GM18526 (cell line): Measurements from ENCODE around the gene NEK9.

Experiments used
- POLR2A ChIP-seq: IDR thresholded peaks from 3 replicates; pipeline ENCODE4 v1.6.1; 2011; ENCODE audit not compliant: insufficient read length; ENCODE audit errors: extremely low read depth

NEK9 gene

GRCh38 chr14:75092698-75093097 lies 34.1 kb downstream of the NEK9 start:
- TF ChIP-seq POLR2A: no peak

DNA sequence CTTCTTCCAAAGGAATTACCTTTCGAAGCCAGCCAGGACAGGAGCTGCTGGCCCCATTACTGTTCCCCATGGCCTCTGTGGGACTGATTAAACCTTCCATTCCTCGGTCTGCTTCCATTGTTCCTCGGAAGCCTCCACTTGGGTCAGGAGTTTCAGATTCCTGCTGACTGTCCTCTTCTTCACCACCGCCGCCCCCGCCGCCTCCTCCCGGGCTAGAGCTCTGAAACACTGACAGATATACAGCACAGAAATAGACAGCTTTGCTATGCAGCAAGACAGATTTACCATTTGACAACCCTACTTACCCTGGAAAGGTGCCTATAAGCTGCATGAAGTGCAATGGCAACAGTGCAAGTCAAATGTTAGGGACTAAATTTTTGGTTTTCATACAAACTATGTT lies 35.6 kb downstream of the NEK9 start:
- no peak for TF ChIP-seq POLR2A

GRCh38 chr14:75090353-75090752 lies 36.5 kb downstream of the NEK9 start:
- no peak for TF ChIP-seq POLR2A

- no peak for TF ChIP-seq POLR2A
Measured at GRCh38 chr14:75088566-75089373, 38.1 kb downstream of the NEK9 start.

DNA sequence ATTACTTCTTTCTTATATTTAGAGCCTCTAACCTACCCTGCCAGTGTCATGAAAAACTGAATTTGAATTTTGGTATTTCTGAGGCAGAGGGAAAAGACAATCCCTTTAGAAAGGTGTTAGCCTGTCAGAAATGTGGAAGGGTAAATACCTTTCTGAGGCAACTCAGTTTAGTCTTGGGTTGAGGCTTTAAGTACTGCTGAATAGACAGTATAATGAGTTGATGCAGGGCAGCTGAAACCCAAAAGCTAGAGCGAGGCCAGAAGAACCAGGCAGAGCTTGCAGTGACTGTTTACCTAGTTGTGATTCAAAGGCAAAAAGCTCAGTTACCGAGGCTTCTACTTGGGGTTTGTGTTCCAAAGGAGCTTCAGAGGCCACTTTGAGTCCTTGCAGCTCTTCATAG lies 38.7 kb downstream of the NEK9 start:
- no peak for TF ChIP-seq POLR2A

DNA sequence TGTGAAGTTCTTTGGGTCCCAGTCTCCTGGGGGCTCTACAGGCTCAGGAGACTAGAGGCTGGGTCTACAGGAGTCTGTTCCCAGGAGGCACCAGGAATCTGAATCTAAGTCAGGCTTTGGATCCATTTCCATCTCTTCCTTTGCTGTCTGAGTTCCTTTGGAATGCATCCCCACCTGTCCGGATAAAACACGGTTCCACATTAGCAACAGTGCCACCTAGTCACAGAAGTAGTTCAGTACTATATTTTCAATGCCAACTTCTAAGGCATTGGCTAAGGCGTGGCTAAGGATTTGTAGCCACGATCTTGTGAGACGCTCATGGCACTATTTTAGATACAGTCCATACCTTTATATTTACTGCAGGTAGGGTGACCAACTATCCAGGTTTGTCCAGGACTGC lies 42.3 kb downstream of the NEK9 start:
- no peak for TF ChIP-seq POLR2A

DNA sequence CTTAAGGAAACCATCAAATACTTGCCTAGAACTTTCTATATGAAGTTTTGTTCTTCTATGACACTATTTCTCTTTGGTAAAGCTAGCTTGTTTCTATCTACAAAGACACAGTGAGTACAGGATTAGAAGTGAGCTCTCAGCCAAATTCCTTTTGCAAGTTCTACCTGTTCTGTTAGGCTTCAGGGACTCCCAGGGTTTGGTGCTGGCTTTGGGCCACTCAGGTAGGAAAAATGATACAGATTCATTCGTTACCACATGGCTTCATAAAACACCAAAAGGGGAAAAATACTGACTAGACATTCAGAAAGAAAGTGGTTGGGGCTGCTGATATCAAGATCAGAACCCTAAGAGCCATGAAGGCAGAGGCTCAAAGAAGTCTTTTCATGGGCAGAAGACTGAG lies 43.6 kb downstream of the NEK9 start:
- TF ChIP-seq POLR2A: no peak

DNA sequence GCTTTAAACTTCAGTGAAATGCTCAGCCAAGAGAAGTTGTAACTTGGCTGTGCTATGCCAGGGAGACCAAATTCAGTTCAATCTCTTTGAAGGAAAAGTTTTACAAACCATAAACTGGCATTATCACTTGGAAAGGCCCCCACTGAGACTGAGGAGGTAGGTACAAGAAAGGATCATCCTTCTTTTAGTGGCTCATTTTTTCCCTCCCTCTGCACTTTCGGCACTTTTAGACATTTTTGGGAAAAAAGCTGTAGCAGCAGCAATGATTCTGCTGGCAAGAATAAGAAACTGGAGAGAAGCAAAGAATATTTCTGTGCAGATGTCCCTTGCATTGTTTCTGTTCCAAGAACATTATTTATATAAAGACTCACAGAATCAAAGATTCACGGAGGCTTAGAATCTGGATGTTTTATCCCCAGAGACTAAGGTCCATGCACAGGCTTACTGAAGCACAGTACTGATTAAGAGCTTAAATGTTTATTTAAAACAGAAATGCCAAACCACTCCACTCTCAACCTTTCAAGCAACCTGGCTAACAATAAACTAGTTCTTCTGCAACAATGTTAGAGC lies 45.1 kb downstream of the NEK9 start:
- TF ChIP-seq POLR2A: no peak

DNA sequence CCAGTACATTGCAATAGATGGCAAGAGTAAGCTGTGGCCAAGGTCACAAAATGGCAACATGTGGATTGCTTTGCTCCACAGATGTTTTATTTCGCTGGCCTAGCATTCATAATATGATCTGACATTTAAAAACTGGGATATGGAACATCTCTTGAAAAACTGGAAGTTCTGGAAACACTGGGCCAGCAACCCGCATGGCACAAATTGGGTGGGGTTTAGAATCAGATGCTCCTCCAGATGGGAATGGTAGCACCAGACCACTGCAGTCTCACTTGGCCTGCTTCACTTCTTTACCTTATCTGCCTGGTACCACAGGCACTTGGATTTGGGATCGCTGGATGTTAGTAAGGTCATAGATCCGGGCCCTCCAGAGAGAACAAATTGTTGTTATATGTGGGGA lies 47.3 kb downstream of the NEK9 start:
- TF ChIP-seq POLR2A: no peak

DNA sequence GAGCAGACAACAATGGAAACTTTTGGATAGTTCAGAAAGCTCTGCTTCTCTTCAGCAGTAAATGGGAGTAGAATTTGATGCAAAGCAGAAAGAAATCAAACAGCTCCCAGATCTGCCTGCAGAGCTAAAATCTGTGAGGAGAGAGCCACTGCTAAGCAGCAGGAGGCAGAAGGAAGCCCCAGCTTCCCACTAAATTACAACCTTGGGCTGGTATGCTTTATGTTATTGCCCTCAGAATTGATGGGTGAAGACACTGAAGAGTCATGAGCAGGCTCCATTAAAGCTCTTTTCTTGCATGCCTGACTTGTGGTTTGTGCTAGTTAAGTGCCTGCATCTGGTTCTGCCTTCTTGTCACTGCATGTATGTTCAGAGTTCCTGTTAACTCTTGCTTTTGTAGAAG lies 49.1 kb downstream of the NEK9 start:
- no peak for TF ChIP-seq POLR2A

DNA sequence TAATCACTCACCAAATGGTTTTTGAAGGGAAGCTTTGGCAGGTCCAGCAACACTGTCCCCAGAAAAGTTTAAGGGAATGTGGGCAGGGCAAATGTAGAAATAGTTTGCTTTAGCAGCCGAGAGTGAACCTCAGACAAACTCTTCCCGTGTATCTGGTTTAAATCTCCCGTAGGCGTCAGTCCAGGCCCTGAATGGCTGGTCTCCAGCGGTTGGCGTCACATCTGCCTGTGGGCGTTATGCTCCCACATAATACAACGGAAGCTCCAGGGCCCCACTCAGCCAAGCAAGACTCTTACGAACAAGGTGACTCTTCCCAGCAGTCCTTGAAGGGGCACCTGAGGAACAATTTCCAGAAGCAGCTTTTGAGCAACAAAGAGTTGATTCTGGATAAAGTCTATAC lies 56.5 kb downstream of the NEK9 start:
- no peak for TF ChIP-seq POLR2A

GRCh38 chr14:75069811-75070145 lies 57.1 kb downstream of the NEK9 start:
- TF ChIP-seq POLR2A: no peak

GRCh38 chr14:75069121-75069810 lies 57.6 kb downstream of the NEK9 start, which contains the start of gene ZC2HC1C:
ZC2HC1C (plus strand) TSS chr14:75069641; CDS start chr14:75070574, 933 bp downstream.
- TF ChIP-seq POLR2A: peak; percentile 57

GRCh38 chr14:75068294-75069120 lies 58.3 kb downstream of the NEK9 start:
- no peak for TF ChIP-seq POLR2A

DNA sequence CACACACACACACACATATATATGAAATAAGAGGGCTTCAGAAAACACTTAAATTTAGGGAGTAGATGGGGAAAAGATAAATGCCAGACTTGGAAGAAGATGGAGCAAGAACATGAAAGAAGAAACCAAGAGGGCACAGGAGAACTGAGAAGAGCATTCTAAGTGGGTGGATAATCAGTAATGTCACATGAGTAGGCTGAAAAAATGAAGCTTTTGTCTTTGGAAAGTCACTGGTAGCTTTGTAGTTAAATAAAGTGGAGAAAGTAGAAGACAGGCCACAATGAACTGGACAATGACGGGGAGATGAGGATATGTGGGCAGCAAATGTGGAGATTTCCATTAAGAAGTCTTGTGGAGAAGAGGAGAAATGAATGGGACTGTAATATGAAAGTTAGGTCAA lies 59.6 kb downstream of the NEK9 start:
- TF ChIP-seq POLR2A: no peak
